Measurements from ENCODE around the gene DEPP1. TPM values are rescaled to one million over a fixed set of nuclear protein-coding genes. Genes with fewer than 3 reads are reported as not detected.

DEPP1 gene
- total and polyA plus RNA-seq, 2 donors (not counting 3 experiments of a cell fraction or from before 2014, with no cell fraction given), result 364 to 951 TPM

DNA sequence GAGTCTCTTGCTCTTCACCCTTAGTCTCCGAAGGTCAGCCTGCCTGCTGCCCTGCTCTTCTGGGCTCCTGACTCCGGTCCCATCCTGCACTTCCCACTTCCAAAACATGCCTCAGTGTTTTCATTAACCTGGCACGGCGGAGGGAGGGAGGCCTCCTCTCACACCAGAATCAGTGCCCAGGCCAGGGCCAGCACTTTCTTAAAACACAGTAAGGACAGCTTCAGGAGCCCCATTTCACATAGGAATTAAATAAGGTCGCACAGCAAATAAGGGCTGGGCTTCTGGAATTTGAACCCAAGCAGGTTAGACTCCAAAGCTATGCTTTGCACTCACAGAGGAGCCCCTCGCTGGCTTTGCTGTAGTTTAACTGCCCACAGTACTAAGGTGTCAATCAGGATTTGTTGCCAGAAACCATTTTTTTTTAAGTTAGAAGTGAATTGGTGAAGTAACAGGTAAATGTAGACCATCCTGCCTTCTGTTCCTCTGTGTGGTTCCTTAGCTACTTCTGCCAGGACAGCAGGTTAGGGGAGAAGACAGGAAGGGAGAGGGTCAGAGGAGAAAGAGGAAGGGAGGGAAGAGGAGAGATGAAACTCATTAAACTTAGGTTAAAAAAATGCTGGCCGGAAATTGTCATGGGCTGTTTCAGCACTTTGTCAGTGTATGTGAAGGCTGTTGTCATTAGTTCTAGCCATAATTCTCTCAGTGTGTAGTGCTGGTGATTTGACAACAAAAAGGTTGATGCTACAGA lies 18.0 kb downstream of the DEPP1 start:
- BruUV-seq (replicated peaks), result no TSS peak
- CTCF ChIA-PET, result interaction anchor here (1.5 to 3.5 kb wide), 1 partner anchor 28 kb away, joined by 6 to 10 read pairs; no protein-coding TSS in a partner anchor

DNA sequence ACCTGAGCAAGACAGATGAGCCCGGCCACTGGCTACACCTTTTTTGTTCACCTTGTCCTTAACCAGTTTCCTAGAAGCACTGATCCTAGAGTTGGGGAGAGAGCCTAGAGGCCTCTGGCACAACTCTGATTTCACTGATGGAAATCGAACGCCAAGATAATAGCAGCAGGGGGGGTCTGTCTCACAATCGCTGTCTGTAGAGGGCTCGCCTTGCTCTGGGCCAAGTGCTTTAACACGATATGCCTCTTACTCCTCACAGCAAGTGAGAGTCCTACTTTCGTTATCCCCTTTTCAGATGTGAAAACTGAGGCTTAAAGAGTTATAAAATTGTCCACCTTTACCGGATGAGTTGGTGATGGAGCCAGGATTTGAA lies 18.5 kb downstream of the DEPP1 start:
- Histone ChIP-seq H3K4me1 (ENCODE audit: control insufficient read depth, extremely low read depth, insufficient read depth, low read length) (peaks cover 11% of the 10 kb centered on the region), H3K36me3 (ENCODE audit: control insufficient read depth in 2 of 2, extremely low read depth in 1 of 2, insufficient read depth in 2 of 2, low read length in 2 of 2) (no peaks in the 10 kb centered on the region), H2AFZ (ENCODE audit: low read depth, low read length) (peak overlapping the region; percentile 100), H3K4me2 (ENCODE audit: insufficient read depth, low read length) (peak overlapping the region; percentile 62), H3K27me3 (ENCODE audit: control insufficient read depth in 2 of 2, insufficient read depth in 2 of 2, low read length in 2 of 2) (no peaks in the 10 kb centered on the region), H3K9ac (replicated peaks; ENCODE audit: extremely low read depth, insufficient read depth, low read length) (no peak overlapping the region), H3K27ac (ENCODE audit: insufficient read depth, low read depth, low read length) (no peak overlapping the region), H3K4me3 (replicated peaks in 1 of 3; ENCODE audit: insufficient read depth in 1 of 3, low read depth in 1 of 3, low read length in 3 of 3) (peak overlapping the region in 2 of 3 experiments; percentile 46 to 85), H3K79me2 (ENCODE audit: control insufficient read depth, insufficient read depth, low read length) (no peaks in the 10 kb centered on the region), H3K9me3 (replicated peaks; ENCODE audit: control insufficient read depth, insufficient read depth, low read length) (no peaks in the 10 kb centered on the region), H4K20me1 (replicated peaks; ENCODE audit: control insufficient read depth, extremely low read depth, insufficient read depth, low read length) (no peaks in the 10 kb centered on the region), H3K9me1 (replicated peaks; ENCODE audit: control insufficient read depth, extremely low read depth, insufficient read depth, low read length) (no peaks in the 10 kb centered on the region)
- no TSS peak for BruUV-seq (replicated peaks)
- DNase-seq (ENCODE audit: low read depth, low spot score) (no peak), FAIRE-seq (no peak)
- CTCF ChIA-PET, result interaction anchor here (1.5 kb wide), 1 partner anchor 27 kb away, joined by 6 read pairs; no protein-coding TSS in a partner anchor
- intact Hi-C loops (cut with micrococcal nuclease), result no loop called here
- no peak for TF ChIP-seq JUN (IDR thresholded peaks at IDR 0.05; ENCODE audit: borderline replicate concordance, insufficient read depth, insufficient read length, low read depth)
- no peak for TF ChIP-seq MYC (IDR thresholded peaks at IDR 0.05; ENCODE audit: low read depth, low read length)
- TF ChIP-seq EZH2 (IDR thresholded peaks at IDR 0.05; ENCODE audit: borderline replicate concordance, low read depth, low read length, severe bottlenecking), result no peak
- TF ChIP-seq POLR2A (IDR thresholded peaks at IDR 0.05; ENCODE audit: low read depth, low read length), result no peak
- TF ChIP-seq, protein P1, sequence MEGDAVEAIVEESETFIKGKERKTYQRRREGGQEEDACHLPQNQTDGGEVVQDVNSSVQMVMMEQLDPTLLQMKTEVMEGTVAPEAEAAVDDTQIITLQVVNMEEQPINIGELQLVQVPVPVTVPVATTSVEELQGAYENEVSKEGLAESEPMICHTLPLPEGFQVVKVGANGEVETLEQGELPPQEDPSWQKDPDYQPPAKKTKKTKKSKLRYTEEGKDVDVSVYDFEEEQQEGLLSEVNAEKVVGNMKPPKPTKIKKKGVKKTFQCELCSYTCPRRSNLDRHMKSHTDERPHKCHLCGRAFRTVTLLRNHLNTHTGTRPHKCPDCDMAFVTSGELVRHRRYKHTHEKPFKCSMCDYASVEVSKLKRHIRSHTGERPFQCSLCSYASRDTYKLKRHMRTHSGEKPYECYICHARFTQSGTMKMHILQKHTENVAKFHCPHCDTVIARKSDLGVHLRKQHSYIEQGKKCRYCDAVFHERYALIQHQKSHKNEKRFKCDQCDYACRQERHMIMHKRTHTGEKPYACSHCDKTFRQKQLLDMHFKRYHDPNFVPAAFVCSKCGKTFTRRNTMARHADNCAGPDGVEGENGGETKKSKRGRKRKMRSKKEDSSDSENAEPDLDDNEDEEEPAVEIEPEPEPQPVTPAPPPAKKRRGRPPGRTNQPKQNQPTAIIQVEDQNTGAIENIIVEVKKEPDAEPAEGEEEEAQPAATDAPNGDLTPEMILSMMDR (IDR thresholded peaks at IDR 0.05; ENCODE audit: extremely low read depth in 1 of 2, insufficient read depth in 1 of 2, low read depth in 1 of 2, low read length in 2 of 2), result no peak
- POLR2A ChIA-PET, result no interaction called here
- dilution Hi-C loops (cut with MboI; ENCODE audit: extremely low pct_ligation_motif_present, low sequenced_read_pairs), result no loop called here

More for the DNA sequence above, 18.0 kb downstream of the DEPP1 start:
- H2AFZ ChIP-seq (ENCODE audit: low read depth, low read length), result no peak overlapping the region
- no peaks in the 10 kb centered on the region for H3K79me2 ChIP-seq (ENCODE audit: control insufficient read depth, insufficient read depth, low read length)
- H3K4me3 ChIP-seq (replicated peaks in 1 of 3; ENCODE audit: insufficient read depth in 1 of 3, low read depth in 1 of 3, low read length in 3 of 3), result no peak overlapping the region
- DNase-seq (ENCODE audit: low read depth, low spot score) (no peak), FAIRE-seq (no peak)
- H3K4me2 ChIP-seq (ENCODE audit: insufficient read depth, low read length), result no peak overlapping the region
- H4K20me1 ChIP-seq (replicated peaks; ENCODE audit: control insufficient read depth, extremely low read depth, insufficient read depth, low read length), result no peaks in the 10 kb centered on the region
- no peaks in the 10 kb centered on the region for H3K36me3 ChIP-seq (ENCODE audit: control insufficient read depth in 2 of 2, extremely low read depth in 1 of 2, insufficient read depth in 2 of 2, low read length in 2 of 2)
- H3K27me3 ChIP-seq (ENCODE audit: control insufficient read depth in 2 of 2, insufficient read depth in 2 of 2, low read length in 2 of 2), result no peaks in the 10 kb centered on the region
- no peaks in the 10 kb centered on the region for H3K9me3 ChIP-seq (replicated peaks; ENCODE audit: control insufficient read depth, insufficient read depth, low read length)
- H3K4me1 ChIP-seq (ENCODE audit: control insufficient read depth, extremely low read depth, insufficient read depth, low read length), result peaks cover 11% of the 10 kb centered on the region
- H3K9me1 ChIP-seq (replicated peaks; ENCODE audit: control insufficient read depth, extremely low read depth, insufficient read depth, low read length), result no peaks in the 10 kb centered on the region
- POLR2A ChIA-PET, result no interaction called here
- no peak overlapping the region for H3K27ac ChIP-seq (ENCODE audit: insufficient read depth, low read depth, low read length)
- TF ChIP-seq EZH2 (IDR thresholded peaks at IDR 0.05; ENCODE audit: borderline replicate concordance, low read depth, low read length, severe bottlenecking), result no peak
- TF ChIP-seq MYC (IDR thresholded peaks at IDR 0.05; ENCODE audit: low read depth, low read length), result no peak
- TF ChIP-seq FOS (IDR thresholded peaks at IDR 0.05; ENCODE audit: borderline replicate concordance, insufficient read depth, low read length), result no peak
- TF ChIP-seq, protein P1 (IDR thresholded peaks at IDR 0.05; ENCODE audit: extremely low read depth in 1 of 2, insufficient read depth in 1 of 2, low read depth in 1 of 2, low read length in 2 of 2), result no peak
- intact Hi-C loops (cut with micrococcal nuclease) (no loop called here), dilution Hi-C loops (cut with MboI; ENCODE audit: extremely low pct_ligation_motif_present, low sequenced_read_pairs) (no loop called here)
- no peak overlapping the region for H3K9ac ChIP-seq (replicated peaks; ENCODE audit: extremely low read depth, insufficient read depth, low read length)
